A549 (cell line): Measurements from ENCODE around the gene HS3ST4. TPM values are rescaled to one million over a fixed set of nuclear protein-coding genes. Genes with fewer than 3 reads are reported as not detected.

Experiments
- ATAC-seq, 2 experiments: fragments of 200-7000 bp in 1 of 2; fragments of >200 bp in 1 of 2; cut with Nextera tagmentation in 1 of 2; cut with Tn5 transposase in 1 of 2; 3 replicates each; pipeline versions ENCODE4 v1.8.0 to v1.9.1; 2018 to 2020; ENCODE audit warnings: mild to moderate bottlenecking in 1 of 2, moderate library complexity in 1 of 2
- CTCF ChIA-PET: fragments of 300-600 bp; sonication (Branson Sonifier 250); formaldehyde crosslinking; extraction: SDS; loops from one replicate; lab custom pipeline; 2021; ENCODE audit warnings: antibody characterized with exemption, inconsistent platforms; lab: Yijun Ruan, JAX
- POLR2A ChIA-PET: fragments of 350-600 bp; formaldehyde crosslinking; extraction: SDS; loops from one replicate; lab custom pipeline; 2021; ENCODE audit warnings: antibody characterized with exemption, inconsistent platforms; lab: Yijun Ruan, JAX
- DNase-seq, 2 experiments: peaks; one replicate each; pipeline versions ENCODE4 v3.0.0 to v3.0.0-alpha.2; 2011 to 2016; ENCODE audit warnings: low read depth in 1 of 2, low spot score in 1 of 2
- FAIRE-seq: peaks from 2 replicates; lab custom pipeline; 2011; peaks lifted over from hg19 to GRCh38; lab: Jason Lieb, UNC
- H3K27ac ChIP-seq, 2 experiments: fragments of >200 bp; sonication (Bioruptor Twin); formaldehyde crosslinking; 3 replicates each; pipeline ENCODE4 v1.5.1; 2016 to 2017
- H3K4me1 ChIP-seq: fragments of >200 bp; sonication (Bioruptor Twin); formaldehyde crosslinking; 3 replicates; pipeline ENCODE4 v1.6.1; 2016
- H3K4me2 ChIP-seq: fragments of >200 bp; sonication (Bioruptor Twin); formaldehyde crosslinking; 3 replicates; pipeline ENCODE4 v1.6.1; 2016
- H3K4me3 ChIP-seq: fragments of >200 bp; sonication (Bioruptor Twin); formaldehyde crosslinking; 3 replicates; pipeline ENCODE4 v1.5.1; 2016
- H3K9me3 ChIP-seq: fragments of >200 bp; sonication (Bioruptor Twin); formaldehyde crosslinking; 3 replicates; pipeline ENCODE4 v1.6.1; 2016
- CBX2 ChIP-seq: fragments of 200-600 bp; sonication (generic); IDR thresholded peaks from 2 replicates; pipeline ENCODE4 v1.6.1; 2016; ENCODE audit warnings: low read depth, mild to moderate bottlenecking, borderline replicate concordance
- EP300 ChIP-seq, 2 experiments: fragments of >200 bp; sonication (Bioruptor Twin); formaldehyde crosslinking; IDR thresholded peaks; 2 replicates in 1 of 2; 3 replicates in 1 of 2; pipeline ENCODE4 v1.6.1; 2016 to 2017
- FOXS1 ChIP-seq: fragments of 250-450 bp; sonication (Bioruptor Pico); IDR thresholded peaks from 2 replicates; pipeline ENCODE4 v1.5.0; 2020; ENCODE audit warnings: mild to moderate bottlenecking, moderate library complexity
- HOXB13 ChIP-seq: fragments of 250-450 bp; sonication (Bioruptor Pico); IDR thresholded peaks from 2 replicates; pipeline ENCODE4 v1.5.0; 2020; ENCODE audit warnings: low read depth, mild to moderate bottlenecking, moderate library complexity
- HOXB5 ChIP-seq: fragments of 250-450 bp; sonication (Bioruptor Pico); IDR thresholded peaks from 2 replicates; pipeline ENCODE4 v1.5.0; 2020; ENCODE audit warnings: mild to moderate bottlenecking, moderate library complexity
- KDM1A ChIP-seq: fragments of 200-600 bp; sonication (generic); IDR thresholded peaks from 2 replicates; pipeline ENCODE4 v1.6.1; 2016; ENCODE audit warnings: low read depth, mild to moderate bottlenecking
- MAFK ChIP-seq: fragments of 450-650 bp; IDR thresholded peaks from 2 replicates; pipeline ENCODE4 v1.6.1; 2014; ENCODE audit not compliant: partially characterized antibody
- MAZ ChIP-seq: fragments of 150-350 bp; IDR thresholded peaks from 2 replicates; pipeline ENCODE4 v1.6.1; 2014; ENCODE audit warnings: antibody characterized with exemption, low read depth, low read length, borderline replicate concordance
- MYC ChIP-seq: IDR thresholded peaks from 2 replicates; pipeline ENCODE4 v1.6.1; 2012; ENCODE audit warnings: mild to moderate bottlenecking, inconsistent platforms, low read length, improper control_type of control experiment, borderline replicate concordance
- POLR2AphosphoS2 ChIP-seq: conservative IDR thresholded peaks from 2 replicates; pipeline ENCODE4 v1.6.1; 2012; ENCODE audit warnings: low read length, improper control_type of control experiment, inconsistent platforms
- RAD21 ChIP-seq, 2 experiments: fragments of >200 bp in 1 of 2; sonication (Bioruptor Twin) in 1 of 2; formaldehyde crosslinking in 1 of 2; IDR thresholded peaks in 1 of 2; conservative IDR thresholded peaks in 1 of 2; 2 replicates in 1 of 2; 3 replicates in 1 of 2; pipeline ENCODE4 v1.6.1; 2012 to 2018; ENCODE audit warnings: inconsistent platforms in 1 of 2
- RCOR1 ChIP-seq: fragments of 150-350 bp; IDR thresholded peaks from 2 replicates; pipeline ENCODE4 v1.6.1; 2014; ENCODE audit warnings: antibody characterized with exemption, low read length, low read depth
- RFX5 ChIP-seq: fragments of 450-650 bp; IDR thresholded peaks from 2 replicates; pipeline ENCODE4 v1.7.1; 2014; ENCODE audit warnings: antibody characterized with exemption, mild to moderate bottlenecking, moderate library complexity
- SREBF2 ChIP-seq: fragments of 450-650 bp; IDR thresholded peaks from 2 replicates; pipeline ENCODE4 v1.6.1; 2014; ENCODE audit warnings: mild to moderate bottlenecking, moderate library complexity
- TFCP2L1 ChIP-seq: fragments of 250-450 bp; sonication (Bioruptor Pico); IDR thresholded peaks from 2 replicates; pipeline ENCODE4 v1.5.0; 2021; ENCODE audit warnings: mild to moderate bottlenecking
- TP53 ChIP-seq: fragments of 250-450 bp; sonication (Bioruptor Pico); IDR thresholded peaks from 2 replicates; pipeline ENCODE4 v1.5.0; 2021; ENCODE audit warnings: mild to moderate bottlenecking, moderate library complexity
- ZFP36 ChIP-seq: fragments of 450-650 bp; IDR thresholded peaks from 2 replicates; pipeline ENCODE4 v1.6.1; 2014; ENCODE audit warnings: borderline replicate concordance; ENCODE audit not compliant: partially characterized antibody
- ZNF302 ChIP-seq: fragments of 250-450 bp; sonication (Bioruptor Pico); IDR thresholded peaks from 2 replicates; pipeline ENCODE4 v1.9.0; 2021; ENCODE audit warnings: inconsistent platforms, mild to moderate bottlenecking, moderate library complexity
- ZSCAN20 ChIP-seq: fragments of 250-450 bp; sonication (Bioruptor Pico); IDR thresholded peaks from 2 replicates; pipeline ENCODE4 v1.8.0; 2022; ENCODE audit warnings: mild to moderate bottlenecking, moderate library complexity
- WGBS: methylation state at CpG from one replicate; pipeline ENCODE4 v1.1.6; 2017; ENCODE audit errors: missing lambda C conversion rate; 5-methylcytosine and 5-hydroxymethylcytosine counted together
- polyA plus RNA-seq, 4 experiments: library from polyadenylated mRNA; depleted of rRNA in 3 of 4; stranded (reverse); fragments of >200 nt; fragmentation: RNase III in 1 of 4; extraction: RNeasy Plus Mini Kit Qiagen cat#74134 plus additional on column Dnase treatment in 1 of 4; gene quantifications; 2 replicates in 3 of 4; 3 replicates in 1 of 4; pipeline ENCODE4 v1.2.3, GENCODE V29; 2011 to 2017
- TF ChIP-seq, protein P1 (sequence below): IDR thresholded peaks from 2 replicates; pipeline ENCODE4 v1.6.1; 2012; ENCODE audit warnings: low read depth, borderline replicate concordance
- TF ChIP-seq, protein P2 (sequence below): fragments of >200 bp; sonication (Bioruptor Twin); formaldehyde crosslinking; IDR thresholded peaks from 3 replicates; pipeline ENCODE4 v1.6.1; 2016
- TF ChIP-seq, protein P3 (sequence below): fragments of 450-650 bp; IDR thresholded peaks from 2 replicates; pipeline ENCODE4 v1.6.1; 2014; ENCODE audit warnings: antibody characterized with exemption
- TF ChIP-seq, protein P4 (sequence below): fragments of 250-450 bp; sonication (Bioruptor Pico); IDR thresholded peaks from 2 replicates; pipeline ENCODE4 v1.5.0; 2021; ENCODE audit warnings: mild to moderate bottlenecking, moderate library complexity, borderline replicate concordance
- TF ChIP-seq, protein P5 (sequence below): fragments of 150-350 bp; IDR thresholded peaks from 2 replicates; pipeline ENCODE4 v1.6.1; 2014; ENCODE audit warnings: low read depth, mild to moderate bottlenecking, low read length

HS3ST4 gene
- polyA plus RNA-seq, 2 of the 4 experiments (the other 2 are of a cell fraction), result not detected

DNA sequence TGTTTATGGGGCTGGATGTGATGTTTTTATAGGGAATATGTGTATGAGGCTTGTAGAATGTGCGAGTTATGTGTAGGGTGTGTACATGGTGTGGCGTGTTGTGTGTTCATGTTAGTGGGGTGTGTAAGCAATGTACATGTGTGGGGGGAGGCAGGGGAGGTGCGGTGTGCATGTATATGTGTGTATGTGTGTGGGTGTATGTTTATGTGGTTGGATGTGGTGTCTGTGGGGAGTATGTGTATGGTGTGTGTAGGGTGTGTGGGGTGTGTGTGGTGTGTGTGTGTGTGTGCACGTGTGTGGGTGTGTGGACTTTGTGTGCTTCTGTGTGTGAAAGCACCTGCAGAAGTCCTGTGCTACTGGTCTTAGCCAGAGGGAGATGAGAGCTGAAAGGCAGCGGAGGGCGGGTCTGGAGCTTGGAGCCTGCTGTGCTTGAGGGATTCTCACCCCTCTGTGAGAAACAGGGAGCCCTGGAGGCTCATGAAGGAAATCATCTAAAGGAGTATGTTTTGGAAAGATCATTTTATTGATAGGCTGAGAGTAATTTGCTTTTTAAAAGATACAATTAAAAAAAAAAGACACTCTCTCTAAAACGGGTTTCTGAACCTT lies 222.7 kb downstream of the HS3ST4 start:
- FAIRE-seq (no peak), DNase-seq (no peak), ATAC-seq (no peak)
- Histone ChIP-seq H3K4me1 (no peaks in the 10 kb centered on the region), H3K4me2 (no peak overlapping the region), H3K9me3 (no peaks in the 10 kb centered on the region), H3K27ac (no peak overlapping the region), H3K4me3 (no peak overlapping the region)
- CTCF ChIA-PET, result no interaction called here
- 15% methylated on average over 7 of the region's 7 CpGs for WGBS
- POLR2A ChIA-PET, result no interaction called here
- TF ChIP-seq EP300 (IDR thresholded peaks at IDR 0.05) (no peak), HOXB5 (CRISPR knock-in tag) (no peak), ZSCAN20 (CRISPR knock-in tag) (no peak), POLR2AphosphoS2 (no peak), SREBF2 (no peak), MAFK (no peak), CBX2 (no peak), RCOR1 (no peak), MYC (no peak), MAZ (no peak), FOXS1 (CRISPR knock-in tag) (no peak)
- TF ChIP-seq, protein P1, sequence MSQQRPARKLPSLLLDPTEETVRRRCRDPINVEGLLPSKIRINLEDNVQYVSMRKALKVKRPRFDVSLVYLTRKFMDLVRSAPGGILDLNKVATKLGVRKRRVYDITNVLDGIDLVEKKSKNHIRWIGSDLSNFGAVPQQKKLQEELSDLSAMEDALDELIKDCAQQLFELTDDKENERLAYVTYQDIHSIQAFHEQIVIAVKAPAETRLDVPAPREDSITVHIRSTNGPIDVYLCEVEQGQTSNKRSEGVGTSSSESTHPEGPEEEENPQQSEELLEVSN, result no peak
- TF ChIP-seq, protein P2, sequence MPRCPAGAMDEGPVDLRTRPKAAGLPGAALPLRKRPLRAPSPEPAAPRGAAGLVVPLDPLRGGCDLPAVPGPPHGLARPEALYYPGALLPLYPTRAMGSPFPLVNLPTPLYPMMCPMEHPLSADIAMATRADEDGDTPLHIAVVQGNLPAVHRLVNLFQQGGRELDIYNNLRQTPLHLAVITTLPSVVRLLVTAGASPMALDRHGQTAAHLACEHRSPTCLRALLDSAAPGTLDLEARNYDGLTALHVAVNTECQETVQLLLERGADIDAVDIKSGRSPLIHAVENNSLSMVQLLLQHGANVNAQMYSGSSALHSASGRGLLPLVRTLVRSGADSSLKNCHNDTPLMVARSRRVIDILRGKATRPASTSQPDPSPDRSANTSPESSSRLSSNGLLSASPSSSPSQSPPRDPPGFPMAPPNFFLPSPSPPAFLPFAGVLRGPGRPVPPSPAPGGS, result no peak
- TF ChIP-seq, protein P3, sequence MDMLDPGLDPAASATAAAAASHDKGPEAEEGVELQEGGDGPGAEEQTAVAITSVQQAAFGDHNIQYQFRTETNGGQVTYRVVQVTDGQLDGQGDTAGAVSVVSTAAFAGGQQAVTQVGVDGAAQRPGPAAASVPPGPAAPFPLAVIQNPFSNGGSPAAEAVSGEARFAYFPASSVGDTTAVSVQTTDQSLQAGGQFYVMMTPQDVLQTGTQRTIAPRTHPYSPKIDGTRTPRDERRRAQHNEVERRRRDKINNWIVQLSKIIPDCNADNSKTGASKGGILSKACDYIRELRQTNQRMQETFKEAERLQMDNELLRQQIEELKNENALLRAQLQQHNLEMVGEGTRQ, result no peak

DNA sequence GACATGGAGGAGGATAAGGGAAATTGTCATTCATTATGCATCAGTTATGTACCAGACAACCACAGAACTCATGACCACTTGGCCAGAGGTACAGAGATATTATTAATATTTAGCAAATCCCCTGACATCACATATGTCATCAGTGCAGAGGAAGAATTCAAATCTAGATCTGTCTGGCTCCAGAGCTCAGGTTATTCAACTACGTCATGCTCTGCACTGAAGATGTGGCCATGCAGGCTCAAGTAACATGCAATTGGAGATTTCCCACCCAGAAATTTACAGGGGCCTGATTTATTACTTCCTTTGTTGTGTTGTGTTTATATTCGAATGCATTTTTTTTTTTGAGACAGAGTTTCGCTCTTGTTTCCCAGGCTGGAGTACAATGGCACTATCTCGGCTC lies 224.3 kb downstream of the HS3ST4 start:
- H3K4me1 ChIP-seq, result no peaks in the 10 kb centered on the region
- POLR2A ChIA-PET, result no interaction called here
- H3K9me3 ChIP-seq, result no peaks in the 10 kb centered on the region
- no peak for ATAC-seq
- 13% methylated on average over 4 of the region's 4 CpGs for WGBS
- no peak overlapping the region for H3K4me2 ChIP-seq
- TF ChIP-seq POLR2AphosphoS2 (no peak), KDM1A (no peak), ZFP36 (no peak), TP53 (CRISPR knock-in tag) (no peak), ZNF302 (CRISPR knock-in tag) (no peak), HOXB13 (no peak), MYC (no peak), TFCP2L1 (CRISPR knock-in tag) (no peak), RAD21 (conservative IDR thresholded peaks at IDR 0.05 in 1 of 2, IDR thresholded peaks at IDR 0.05 in 1 of 2) (no peak), RFX5 (no peak)
- TF ChIP-seq, protein P4, sequence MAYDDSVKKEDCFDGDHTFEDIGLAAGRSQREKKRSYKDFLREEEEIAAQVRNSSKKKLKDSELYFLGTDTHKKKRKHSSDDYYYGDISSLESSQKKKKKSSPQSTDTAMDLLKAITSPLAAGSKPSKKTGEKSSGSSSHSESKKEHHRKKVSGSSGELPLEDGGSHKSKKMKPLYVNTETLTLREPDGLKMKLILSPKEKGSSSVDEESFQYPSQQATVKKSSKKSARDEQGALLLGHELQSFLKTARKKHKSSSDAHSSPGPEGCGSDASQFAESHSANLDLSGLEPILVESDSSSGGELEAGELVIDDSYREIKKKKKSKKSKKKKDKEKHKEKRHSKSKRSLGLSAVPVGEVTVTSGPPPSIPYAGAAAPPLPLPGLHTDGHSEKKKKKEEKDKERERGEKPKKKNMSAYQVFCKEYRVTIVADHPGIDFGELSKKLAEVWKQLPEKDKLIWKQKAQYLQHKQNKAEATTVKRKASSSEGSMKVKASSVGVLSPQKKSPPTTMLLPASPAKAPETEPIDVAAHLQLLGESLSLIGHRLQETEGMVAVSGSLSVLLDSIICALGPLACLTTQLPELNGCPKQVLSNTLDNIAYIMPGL (CRISPR knock-in tag), result no peak
- TF ChIP-seq, protein P5, sequence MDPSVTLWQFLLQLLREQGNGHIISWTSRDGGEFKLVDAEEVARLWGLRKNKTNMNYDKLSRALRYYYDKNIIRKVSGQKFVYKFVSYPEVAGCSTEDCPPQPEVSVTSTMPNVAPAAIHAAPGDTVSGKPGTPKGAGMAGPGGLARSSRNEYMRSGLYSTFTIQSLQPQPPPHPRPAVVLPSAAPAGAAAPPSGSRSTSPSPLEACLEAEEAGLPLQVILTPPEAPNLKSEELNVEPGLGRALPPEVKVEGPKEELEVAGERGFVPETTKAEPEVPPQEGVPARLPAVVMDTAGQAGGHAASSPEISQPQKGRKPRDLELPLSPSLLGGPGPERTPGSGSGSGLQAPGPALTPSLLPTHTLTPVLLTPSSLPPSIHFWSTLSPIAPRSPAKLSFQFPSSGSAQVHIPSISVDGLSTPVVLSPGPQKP, result no peak
- TF ChIP-seq, all 56 proteins: peak for 0
- no peak for DNase-seq
- CTCF ChIA-PET, result no interaction called here
- Histone ChIP-seq H3K4me3 (no peak overlapping the region), H3K27ac (no peak overlapping the region)
- FAIRE-seq, result no peak
